Rectal smooth muscle tissue (tissue), 1 donor: ENCODE measurements around the gene CDCP1.
A peak's percentile ranks its signal among the peaks of the same experiment; 100 is the strongest.

Experiments used
- H3K27ac ChIP-seq: one replicate; pipeline ENCODE4 v1.7.0; 2013; ENCODE audit warnings: low read depth, low read length, inconsistent platforms
- H3K27me3 ChIP-seq: one replicate; pipeline ENCODE4 v1.7.0; 2013; ENCODE audit warnings: low read length; ENCODE audit not compliant: control insufficient read depth, insufficient read depth
- H3K36me3 ChIP-seq: one replicate; pipeline ENCODE4 v1.7.0; 2013; ENCODE audit warnings: low read length; ENCODE audit not compliant: control insufficient read depth, insufficient read depth
- H3K4me1 ChIP-seq: one replicate; pipeline ENCODE4 v1.7.0; 2013; ENCODE audit warnings: low read length; ENCODE audit not compliant: control insufficient read depth, insufficient read depth
- H3K4me3 ChIP-seq: one replicate; pipeline ENCODE4 v1.7.0; 2013; ENCODE audit warnings: low read length
- H3K9ac ChIP-seq: one replicate; pipeline ENCODE4 v1.7.0; 2013; ENCODE audit warnings: low read length

CDCP1 gene

DNA sequence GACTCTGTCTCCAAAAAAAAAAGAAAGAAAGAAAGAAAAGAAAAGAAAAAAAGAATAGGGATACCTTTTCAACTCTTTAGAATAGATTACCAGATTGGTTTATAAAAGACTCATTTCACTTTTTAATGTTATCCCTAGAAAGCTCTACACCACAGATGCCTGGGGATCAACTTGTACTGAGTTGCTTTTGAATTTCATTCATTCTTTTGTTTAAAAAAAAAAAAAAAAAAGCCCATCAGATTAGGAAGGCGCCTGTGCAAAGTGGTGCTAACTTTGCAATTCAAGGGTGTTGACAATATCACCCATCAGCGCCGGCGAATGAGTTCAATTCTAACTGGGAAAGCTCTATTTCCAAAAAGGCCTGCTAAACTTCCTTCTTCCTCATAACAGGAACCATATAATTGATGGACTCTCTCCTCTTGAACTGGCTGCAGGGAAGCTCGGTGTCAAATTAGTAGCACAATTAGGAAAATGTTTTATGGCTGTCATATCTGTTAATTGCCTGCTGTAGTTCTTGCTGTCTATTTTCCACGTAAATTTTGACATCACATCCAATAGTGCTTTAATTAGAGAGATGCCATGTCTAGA is 48.8 kb downstream of the CDCP1 start:
- Histone ChIP-seq H3K4me3 (no peak overlapping the region), H3K4me1 (peaks cover 14% of the 10 kb centered on the region), H3K36me3 (no peaks in the 10 kb centered on the region), H3K27ac (no peak overlapping the region), H3K27me3 (peaks cover 3% of the 10 kb centered on the region), H3K9ac (no peak overlapping the region)

DNA sequence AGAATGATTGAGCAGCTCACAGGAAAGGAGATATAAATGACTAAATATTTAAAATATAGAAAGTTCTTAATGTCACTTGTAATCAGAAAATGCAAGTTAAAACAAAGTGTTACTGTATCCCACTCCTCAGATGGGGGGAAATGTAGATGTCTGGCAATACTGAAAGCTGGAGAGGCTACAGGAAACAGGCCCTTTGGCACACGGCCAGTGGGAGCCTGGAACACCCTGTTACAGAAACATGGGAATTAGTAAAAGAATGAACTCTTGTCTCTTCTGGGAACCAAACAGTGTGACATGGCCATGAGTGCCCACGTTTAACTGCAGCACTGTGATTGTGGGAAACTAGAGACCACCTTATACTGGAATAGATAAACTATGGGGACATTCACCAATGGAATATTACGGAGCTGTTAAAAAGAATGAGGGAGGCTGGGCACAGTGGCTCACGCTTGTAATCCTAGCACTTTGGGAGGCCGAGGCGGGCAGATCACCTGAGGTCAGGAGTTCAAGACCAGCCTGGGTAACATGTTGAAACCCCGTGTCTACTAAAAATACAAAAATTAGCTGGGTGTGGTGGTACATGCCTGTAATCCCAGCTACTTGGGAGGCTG is 50.2 kb downstream of the CDCP1 start:
- Histone ChIP-seq H3K36me3 (peaks cover 2% of the 10 kb centered on the region), H3K4me3 (no peak overlapping the region), H3K4me1 (peaks cover 18% of the 10 kb centered on the region), H3K9ac (no peak overlapping the region), H3K27ac (no peak overlapping the region), H3K27me3 (peaks cover 3% of the 10 kb centered on the region)

DNA sequence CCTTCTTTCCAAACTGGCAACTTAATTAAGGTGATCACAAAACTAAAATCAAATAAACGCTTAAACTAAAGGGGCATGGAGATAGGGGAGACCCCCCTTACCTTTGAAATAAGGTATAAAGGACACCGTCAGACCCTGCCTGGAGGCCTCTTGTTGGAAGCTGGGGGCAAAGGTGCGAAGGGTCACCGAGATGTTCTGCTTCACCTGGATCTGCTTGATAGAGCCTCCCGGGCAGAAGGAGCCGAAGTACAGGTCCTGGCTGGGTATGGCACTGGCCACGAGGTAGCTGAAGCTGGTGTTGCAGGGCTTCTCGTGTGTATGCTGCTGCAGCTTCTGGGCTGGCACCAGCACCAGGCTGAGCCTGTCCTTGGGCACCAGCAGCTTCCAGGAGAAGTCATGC is 53.0 kb downstream of the CDCP1 start:
- Histone ChIP-seq H3K4me3 (peak overlapping the region; percentile 1), H3K9ac (no peak overlapping the region), H3K27ac (peak overlapping the region; percentile 67), H3K27me3 (peaks cover 3% of the 10 kb centered on the region), H3K36me3 (peaks cover 4% of the 10 kb centered on the region), H3K4me1 (peaks cover 18% of the 10 kb centered on the region)

DNA sequence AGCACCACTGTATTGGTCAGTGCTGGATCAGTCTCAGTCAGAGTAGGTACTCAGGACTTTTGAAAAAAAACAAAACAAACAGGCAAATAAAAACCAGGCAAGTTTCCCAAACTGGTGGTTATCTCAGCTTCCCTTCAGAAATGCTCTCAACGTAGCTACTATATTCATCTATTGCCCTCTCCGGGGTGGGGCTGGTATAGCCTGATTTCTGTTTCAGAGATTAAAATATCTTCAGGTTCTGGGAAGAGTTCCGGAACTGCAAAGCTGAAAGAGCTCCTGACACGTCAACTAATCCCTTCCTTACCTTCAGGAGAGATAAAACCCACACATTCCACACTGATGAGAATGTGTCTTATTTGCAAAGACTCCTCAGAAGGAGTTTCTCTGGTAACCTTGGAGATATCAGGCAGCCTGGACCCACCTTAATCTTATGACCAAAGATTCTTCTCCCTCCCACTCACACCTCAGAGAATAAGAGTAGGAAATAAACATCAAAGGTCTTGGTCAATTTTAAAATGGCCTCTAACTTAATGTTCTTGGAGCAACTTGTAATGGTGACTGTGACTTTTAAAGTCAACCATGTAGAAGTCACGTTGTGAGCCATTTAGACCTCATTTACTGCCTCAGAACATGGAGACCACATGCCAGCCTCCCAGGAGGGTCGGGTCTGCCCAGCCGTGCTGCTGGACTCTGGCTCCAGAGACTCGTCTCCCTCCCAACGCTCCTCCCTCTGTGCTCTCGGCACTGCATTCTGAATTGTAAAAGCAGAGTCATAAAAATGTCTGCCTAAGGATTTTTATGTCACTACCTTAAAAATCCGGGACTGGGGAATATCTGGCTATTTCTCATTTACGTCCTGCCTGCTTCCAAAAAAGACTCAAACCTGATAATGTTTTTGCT is 53.8 kb downstream of the CDCP1 start:
- Histone ChIP-seq H3K27ac (peak overlapping the region; percentile 67), H3K4me3 (peak overlapping the region; percentile 26), H3K27me3 (peaks cover 3% of the 10 kb centered on the region), H3K9ac (no peak overlapping the region), H3K36me3 (peaks cover 4% of the 10 kb centered on the region), H3K4me1 (peaks cover 18% of the 10 kb centered on the region)

DNA sequence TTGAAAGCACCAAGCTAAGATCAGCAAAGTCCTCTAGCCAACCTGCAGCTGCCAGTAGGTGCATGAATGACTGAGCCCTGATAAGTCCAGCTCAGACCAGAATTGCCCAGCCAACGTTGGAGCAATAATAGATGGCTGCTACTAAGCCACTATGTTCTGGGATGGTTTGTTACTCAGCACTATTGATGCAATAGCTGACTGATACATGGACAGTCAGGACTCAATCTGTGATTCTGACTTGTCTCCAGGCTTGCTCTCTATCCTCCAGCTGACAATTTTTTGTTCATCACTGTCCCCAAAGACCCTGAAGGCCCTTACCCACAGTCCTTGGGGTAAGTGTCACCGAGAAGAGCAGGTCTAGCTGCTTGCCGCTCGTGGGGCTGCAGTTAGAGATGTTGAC is 55.3 kb downstream of the CDCP1 start:
- H3K4me3 ChIP-seq, result no peak overlapping the region
- H3K27ac ChIP-seq, result no peak overlapping the region
- H3K27me3 ChIP-seq, result peaks cover 3% of the 10 kb centered on the region
- no peak overlapping the region for H3K9ac ChIP-seq
- H3K36me3 ChIP-seq, result peaks cover 4% of the 10 kb centered on the region
- peaks cover 20% of the 10 kb centered on the region for H3K4me1 ChIP-seq

DNA sequence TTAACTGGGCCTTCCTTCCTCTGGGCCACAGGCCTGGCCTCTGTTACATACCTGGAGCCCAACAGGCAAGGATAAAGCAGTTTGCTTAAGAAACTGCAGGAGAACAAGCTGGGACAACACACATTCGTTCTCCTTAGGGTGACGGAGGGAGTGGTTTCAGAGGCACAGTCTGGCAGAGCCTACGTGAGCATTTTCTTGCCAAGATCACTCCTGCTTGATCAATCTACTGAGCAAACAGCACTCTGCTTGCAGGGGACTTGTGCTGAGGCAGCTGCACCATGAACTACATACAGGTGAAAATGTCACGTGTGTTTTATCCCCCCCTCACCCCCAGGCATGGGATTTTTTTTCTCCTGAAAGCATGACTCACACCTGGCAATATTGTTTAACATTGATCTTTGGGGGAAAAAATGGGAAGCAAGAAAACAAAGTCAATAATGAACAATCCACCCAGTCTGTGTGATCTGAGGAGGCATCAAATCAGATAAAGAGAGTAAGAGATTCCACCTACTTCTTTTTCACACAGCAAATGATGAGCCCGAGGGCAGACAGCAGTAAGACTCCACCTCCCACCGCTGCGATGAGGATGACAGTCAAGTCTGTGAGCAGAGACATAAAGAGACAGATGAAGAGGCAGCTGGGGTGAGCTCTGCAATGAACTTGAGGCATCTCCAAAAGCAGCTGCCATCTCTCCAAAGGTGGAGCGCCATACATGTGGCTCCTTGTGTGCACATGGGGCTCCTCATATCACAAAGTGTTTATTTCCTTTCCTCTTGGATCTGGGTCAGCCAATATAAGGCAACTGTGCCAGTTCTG is 57.4 kb downstream of the CDCP1 start:
- H3K4me1 ChIP-seq, result peaks cover 28% of the 10 kb centered on the region
- H3K27me3 ChIP-seq, result peaks cover 3% of the 10 kb centered on the region
- peaks cover 7% of the 10 kb centered on the region for H3K36me3 ChIP-seq
- no peak overlapping the region for H3K27ac ChIP-seq
- no peak overlapping the region for H3K9ac ChIP-seq
- H3K4me3 ChIP-seq, result no peak overlapping the region

DNA sequence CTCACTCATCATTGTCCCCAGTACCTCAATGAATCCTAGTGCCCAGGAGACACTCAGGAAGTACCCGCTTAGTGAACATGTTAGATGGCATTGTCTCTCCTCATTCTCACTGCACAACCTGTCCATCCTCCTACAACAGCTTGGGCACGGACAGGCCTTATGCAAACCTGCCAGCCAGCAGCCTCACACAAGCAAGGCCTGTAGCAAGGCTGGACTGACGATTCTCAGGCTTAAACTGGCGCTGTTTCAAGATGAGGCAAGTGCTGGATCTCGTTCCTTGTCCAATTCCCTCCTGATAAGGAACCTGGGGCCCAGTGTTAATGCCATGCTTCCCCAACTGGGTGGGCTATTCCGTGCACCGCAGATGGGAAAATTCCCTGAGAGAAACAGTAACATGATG is 59.0 kb downstream of the CDCP1 start:
- Histone ChIP-seq H3K9ac (no peak overlapping the region), H3K27me3 (no peaks in the 10 kb centered on the region), H3K4me3 (no peak overlapping the region), H3K36me3 (peaks cover 7% of the 10 kb centered on the region), H3K27ac (no peak overlapping the region), H3K4me1 (peaks cover 13% of the 10 kb centered on the region)

DNA sequence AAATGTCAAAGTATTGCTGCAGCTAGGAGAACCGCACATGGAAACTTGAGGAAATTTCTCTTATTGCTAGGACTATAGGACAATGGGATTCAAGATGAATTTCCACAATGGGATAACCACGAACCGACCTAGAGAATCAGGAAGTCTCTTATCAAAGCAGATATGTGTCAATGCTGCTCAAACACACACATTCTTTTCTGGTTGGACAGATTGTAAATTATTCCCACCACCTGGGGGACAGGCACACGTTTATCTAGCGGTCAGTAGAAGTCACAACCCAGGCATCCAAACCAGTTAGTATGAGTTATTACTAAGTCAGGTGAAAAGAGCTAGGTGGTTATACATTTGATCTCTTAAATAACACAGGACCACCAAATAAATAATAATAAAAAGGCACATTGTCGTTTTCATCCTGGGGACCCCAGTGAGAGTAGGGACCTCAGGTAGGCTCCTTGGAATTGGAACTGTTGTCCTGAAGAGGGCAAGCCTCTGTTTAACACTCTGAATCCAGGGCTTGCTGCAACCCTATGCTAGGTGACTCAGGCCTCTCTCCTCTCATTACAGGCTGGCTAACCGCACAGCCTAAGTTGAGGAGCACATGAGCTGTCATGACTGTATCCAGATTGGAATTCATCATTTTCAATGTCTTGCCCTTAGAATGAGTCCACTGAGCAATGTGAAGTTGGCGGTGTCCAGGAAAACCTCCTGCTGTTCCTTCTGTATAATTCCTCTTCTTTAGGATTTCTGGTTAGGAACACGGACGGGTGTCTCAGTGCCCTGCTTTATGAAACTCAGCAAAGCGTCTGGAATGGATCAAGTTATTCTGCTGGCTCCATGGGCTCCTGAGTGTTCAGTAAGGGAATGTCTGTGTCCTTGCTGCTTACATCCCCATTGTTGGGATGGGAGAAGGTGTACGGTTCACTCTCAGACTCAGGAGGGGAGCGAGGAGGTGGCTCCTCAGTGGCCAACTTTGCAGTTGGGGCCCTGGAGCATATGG is 61.1 kb downstream of the CDCP1 start:
- no peaks in the 10 kb centered on the region for H3K27me3 ChIP-seq
- peaks cover 3% of the 10 kb centered on the region for H3K36me3 ChIP-seq
- no peak overlapping the region for H3K9ac ChIP-seq
- no peak overlapping the region for H3K27ac ChIP-seq
- H3K4me3 ChIP-seq, result no peak overlapping the region
- H3K4me1 ChIP-seq, result peaks cover 12% of the 10 kb centered on the region

DNA sequence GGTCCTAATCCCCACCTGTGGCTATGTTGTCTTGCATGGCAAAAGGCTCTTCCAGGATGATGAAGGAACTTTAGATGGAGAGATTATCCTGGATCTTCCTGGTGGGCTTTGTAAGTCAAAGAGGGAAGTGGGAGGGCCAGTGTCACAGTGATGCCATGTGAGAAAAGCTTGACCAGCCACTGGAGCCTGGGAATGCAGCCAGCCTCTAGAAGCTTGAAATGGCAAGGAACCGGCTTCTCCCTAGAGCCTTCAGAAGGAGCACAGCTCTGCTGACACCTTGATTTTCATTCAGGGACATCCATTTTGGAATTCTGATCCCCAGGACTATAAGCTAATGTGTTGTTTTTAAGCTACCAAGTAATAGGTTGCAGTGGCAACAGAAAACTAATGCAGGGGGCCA is 61.8 kb downstream of the CDCP1 start:
- Histone ChIP-seq H3K27me3 (no peaks in the 10 kb centered on the region), H3K27ac (no peak overlapping the region), H3K4me1 (peaks cover 12% of the 10 kb centered on the region), H3K36me3 (peaks cover 3% of the 10 kb centered on the region), H3K9ac (no peak overlapping the region), H3K4me3 (no peak overlapping the region)

DNA sequence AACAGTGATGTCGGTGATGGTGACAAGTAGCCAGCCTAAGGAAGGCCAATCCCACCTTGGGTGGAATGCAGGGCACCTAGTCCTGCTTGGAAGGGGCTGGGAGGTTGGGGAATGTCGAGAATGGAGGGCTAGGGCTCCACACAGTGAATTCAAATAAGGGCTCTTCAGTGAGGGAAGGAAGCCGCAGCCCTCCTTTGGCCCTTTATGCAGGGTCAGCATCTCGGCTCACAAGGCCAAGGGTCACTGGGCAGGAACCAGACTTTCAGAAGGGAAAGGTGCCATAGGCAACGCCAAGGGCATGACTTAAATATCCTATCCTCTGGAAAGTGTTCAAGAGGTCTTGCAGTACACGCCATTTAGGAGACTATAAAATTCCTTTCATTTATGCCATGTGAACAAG is 63.2 kb downstream of the CDCP1 start:
- H3K27ac ChIP-seq, result no peak overlapping the region
- peaks cover 3% of the 10 kb centered on the region for H3K36me3 ChIP-seq
- no peaks in the 10 kb centered on the region for H3K27me3 ChIP-seq
- H3K4me1 ChIP-seq, result peaks cover 12% of the 10 kb centered on the region
- no peak overlapping the region for H3K9ac ChIP-seq
- H3K4me3 ChIP-seq, result no peak overlapping the region

DNA sequence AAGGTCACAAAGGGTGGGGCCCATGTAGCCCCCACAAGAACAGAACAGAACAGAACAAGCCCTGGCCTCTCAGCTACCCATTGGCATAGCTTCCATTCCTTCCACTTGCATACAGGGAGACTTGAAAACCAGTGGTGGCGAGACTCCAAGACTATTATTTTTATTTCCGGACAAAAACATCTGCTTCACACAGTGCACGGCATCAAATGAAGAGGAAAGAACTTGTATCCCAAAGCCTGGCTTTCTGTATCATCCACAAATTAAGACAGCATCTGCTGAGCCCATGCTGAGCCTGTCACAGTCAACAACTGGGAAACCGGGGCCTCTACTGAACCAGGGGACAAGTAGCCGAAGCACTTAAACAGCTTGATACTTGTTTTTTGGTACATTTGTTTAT is 64.0 kb downstream of the CDCP1 start:
- Histone ChIP-seq H3K27me3 (no peaks in the 10 kb centered on the region), H3K27ac (no peak overlapping the region), H3K36me3 (peaks cover 3% of the 10 kb centered on the region), H3K4me3 (no peak overlapping the region), H3K4me1 (peaks cover 12% of the 10 kb centered on the region), H3K9ac (no peak overlapping the region)
